ENCODE results near the gene LZTR1.
"Not testable (repeated sequence)": the region's sequence is repeated elsewhere in the genome, so short reads cannot be mapped to it uniquely, and the experiment has no call there.

LZTR1 gene

DNA sequence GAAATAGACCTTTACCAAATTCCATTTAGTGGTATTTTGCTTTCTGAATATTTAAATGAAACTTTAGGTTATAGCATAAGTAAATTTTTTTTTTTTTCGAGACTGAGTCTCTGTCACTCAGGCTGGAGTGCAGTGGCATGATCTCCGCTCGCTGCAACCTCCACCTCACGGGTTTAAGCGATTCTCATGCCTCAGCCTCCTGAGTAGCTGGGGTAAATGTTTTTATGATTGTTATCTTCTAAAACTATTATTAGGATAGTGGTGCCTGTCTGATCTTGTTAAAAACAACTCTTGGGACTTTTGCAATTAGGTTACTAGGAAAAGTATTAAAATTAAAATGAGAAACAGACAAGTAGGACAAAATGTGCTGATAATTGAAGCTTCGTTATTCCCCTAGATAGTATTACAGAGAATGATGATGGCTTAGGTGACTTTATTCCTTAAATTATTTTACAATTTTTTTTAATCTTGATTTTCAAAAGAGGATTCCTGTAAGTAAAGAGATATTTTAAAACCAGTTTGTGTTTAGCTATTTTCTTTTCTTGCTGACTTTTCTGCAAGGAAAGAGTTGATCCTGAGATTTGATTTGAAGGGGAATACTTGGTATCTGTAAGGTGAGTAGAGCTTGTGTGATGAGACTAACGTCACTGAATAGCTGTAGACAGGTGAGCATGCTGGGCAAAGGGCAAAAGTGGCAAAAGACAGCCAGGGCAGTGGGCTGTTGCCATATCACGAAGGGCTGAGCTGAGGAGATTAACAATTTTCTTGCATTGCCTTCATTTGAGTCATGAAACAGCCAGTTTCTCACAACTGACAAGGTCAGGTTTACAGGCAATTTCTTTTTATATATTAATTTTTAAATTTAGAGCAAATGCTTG is 44.1 kb upstream of the LZTR1 start:
- Histone ChIP-seq H2AFZ (no peak overlapping the region), H3K4me3 (ENCODE audit: low read depth, low read length) (no peak overlapping the region), H3K9ac (no peak overlapping the region), H3K36me3 (ENCODE audit: control insufficient read depth, insufficient read depth, low read length) (no peaks in the 10 kb centered on the region), H3K27ac (no peak overlapping the region), H3K9me3 (ENCODE audit: control insufficient read depth, low read length) (no peaks in the 10 kb centered on the region), H3K79me2 (peaks cover 39% of the 10 kb centered on the region), H3K4me2 (ENCODE audit: low read length) (peak overlapping the region; percentile 6), H3K27me3 (ENCODE audit: control insufficient read depth, insufficient read depth, low read length) (no peaks in the 10 kb centered on the region), H3K4me1 (peaks cover 2% of the 10 kb centered on the region)
- TF ChIP-seq, protein P1, sequence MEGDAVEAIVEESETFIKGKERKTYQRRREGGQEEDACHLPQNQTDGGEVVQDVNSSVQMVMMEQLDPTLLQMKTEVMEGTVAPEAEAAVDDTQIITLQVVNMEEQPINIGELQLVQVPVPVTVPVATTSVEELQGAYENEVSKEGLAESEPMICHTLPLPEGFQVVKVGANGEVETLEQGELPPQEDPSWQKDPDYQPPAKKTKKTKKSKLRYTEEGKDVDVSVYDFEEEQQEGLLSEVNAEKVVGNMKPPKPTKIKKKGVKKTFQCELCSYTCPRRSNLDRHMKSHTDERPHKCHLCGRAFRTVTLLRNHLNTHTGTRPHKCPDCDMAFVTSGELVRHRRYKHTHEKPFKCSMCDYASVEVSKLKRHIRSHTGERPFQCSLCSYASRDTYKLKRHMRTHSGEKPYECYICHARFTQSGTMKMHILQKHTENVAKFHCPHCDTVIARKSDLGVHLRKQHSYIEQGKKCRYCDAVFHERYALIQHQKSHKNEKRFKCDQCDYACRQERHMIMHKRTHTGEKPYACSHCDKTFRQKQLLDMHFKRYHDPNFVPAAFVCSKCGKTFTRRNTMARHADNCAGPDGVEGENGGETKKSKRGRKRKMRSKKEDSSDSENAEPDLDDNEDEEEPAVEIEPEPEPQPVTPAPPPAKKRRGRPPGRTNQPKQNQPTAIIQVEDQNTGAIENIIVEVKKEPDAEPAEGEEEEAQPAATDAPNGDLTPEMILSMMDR (IDR thresholded peaks at IDR 0.05): no peak

DNA sequence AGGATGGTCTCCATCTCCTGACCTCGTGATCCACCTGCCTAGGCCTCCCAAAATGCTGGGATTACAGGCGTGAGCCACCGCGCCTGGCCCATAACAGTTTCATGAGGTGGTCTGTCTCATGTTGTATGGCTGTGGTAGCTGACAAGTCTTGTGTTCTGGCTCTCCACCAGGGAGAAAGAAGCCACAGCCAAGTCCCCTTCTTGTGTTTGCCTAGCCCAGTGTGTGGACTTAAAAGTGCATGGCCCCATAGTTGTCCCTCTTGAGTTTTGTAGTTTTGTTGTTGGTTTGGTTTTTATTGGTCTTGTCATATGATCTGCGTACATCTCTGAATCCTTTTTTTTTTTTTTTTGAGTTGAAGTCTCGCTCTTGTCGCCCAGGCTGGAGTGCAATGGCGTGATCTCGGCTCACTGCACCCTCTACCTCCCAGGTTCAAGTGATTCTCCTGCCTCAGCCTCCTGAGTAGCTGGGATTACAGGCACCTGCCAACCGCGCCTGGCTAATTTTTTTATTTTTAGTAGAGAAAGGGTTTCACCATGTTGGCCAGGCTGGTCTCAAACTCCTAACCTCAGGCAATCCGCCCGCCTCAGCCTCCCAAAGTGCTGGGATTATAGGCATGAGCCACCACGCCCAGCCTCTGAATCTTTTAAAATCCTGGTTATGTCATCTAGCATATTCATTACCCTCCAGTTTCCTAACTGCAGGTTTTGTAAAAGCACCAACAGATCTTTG is 42.5 kb upstream of the LZTR1 start:
- H3K27ac ChIP-seq; H3K36me3 ChIP-seq (ENCODE audit: control insufficient read depth, insufficient read depth, low read length); H3K9ac ChIP-seq; H3K4me3 ChIP-seq (ENCODE audit: low read depth, low read length); H3K27me3 ChIP-seq (ENCODE audit: control insufficient read depth, insufficient read depth, low read length); H3K9me3 ChIP-seq (ENCODE audit: control insufficient read depth, low read length); H2AFZ ChIP-seq; H3K4me1 ChIP-seq; H3K4me2 ChIP-seq (ENCODE audit: low read length): not testable (repeated sequence)
- H3K79me2 ChIP-seq: peaks cover 43% of the 10 kb centered on the region

DNA sequence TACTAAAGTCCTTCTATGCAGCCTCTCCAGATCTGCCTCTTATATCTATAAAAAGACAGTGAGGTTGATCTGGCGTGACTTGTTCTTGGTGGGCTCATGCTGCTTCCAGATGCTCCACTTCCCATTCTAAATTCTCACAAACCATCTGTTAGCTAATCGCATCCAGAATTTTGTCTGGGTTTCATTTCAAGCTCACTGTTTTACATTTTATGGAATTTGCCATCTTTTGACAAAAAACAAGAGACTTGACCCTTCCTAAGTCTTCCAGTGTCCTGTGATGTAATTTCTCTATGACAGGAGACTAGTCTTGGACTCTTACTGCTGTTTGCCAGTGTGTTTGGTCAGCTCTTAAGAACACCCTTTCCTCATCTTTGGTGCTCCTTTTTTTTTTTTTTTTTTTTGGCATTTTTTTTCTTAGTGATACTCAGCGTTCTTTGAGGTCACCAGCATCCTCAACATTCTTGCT is 41.9 kb upstream of the LZTR1 start:
- no peaks in the 10 kb centered on the region for H3K36me3 ChIP-seq (ENCODE audit: control insufficient read depth, insufficient read depth, low read length)
- H3K4me2 ChIP-seq (ENCODE audit: low read length): no peak overlapping the region
- H3K4me3 ChIP-seq (ENCODE audit: low read depth, low read length): no peak overlapping the region
- no peak overlapping the region for H3K9ac ChIP-seq
- no peak overlapping the region for H2AFZ ChIP-seq
- peaks cover 2% of the 10 kb centered on the region for H3K4me1 ChIP-seq
- TF ChIP-seq, protein P1 (IDR thresholded peaks at IDR 0.05): no peak
- H3K27me3 ChIP-seq (ENCODE audit: control insufficient read depth, insufficient read depth, low read length): no peaks in the 10 kb centered on the region
- H3K27ac ChIP-seq: no peak overlapping the region
- H3K79me2 ChIP-seq: peaks cover 41% of the 10 kb centered on the region
- no peaks in the 10 kb centered on the region for H3K9me3 ChIP-seq (ENCODE audit: control insufficient read depth, low read length)

DNA sequence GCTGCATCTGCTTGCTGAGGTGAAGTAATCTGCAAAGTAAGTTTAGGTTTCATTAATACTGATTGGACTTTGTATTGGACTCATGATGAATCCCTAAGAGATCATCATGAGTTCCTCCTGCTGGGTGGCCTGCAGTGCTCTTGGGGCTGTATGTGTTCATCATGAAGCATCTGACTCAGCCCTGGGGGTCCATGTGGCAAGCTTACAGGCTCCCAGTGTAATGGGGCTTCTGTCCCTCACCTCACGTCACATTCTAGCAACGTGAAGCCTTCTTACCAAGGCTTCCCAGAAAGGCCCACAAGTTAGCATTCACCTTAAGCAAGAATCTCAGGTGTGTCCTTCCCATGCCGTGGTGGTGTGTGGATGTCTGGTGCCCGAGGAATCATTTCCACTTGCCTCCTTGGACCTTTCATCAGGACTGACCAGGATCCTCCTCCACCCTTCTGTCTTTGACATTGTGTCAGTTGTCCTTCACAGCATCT is 41.2 kb upstream of the LZTR1 start:
- H3K27ac ChIP-seq: no peak overlapping the region
- H3K4me2 ChIP-seq (ENCODE audit: low read length): no peak overlapping the region
- H3K4me3 ChIP-seq (ENCODE audit: low read depth, low read length): no peak overlapping the region
- no peaks in the 10 kb centered on the region for H3K9me3 ChIP-seq (ENCODE audit: control insufficient read depth, low read length)
- H2AFZ ChIP-seq: no peak overlapping the region
- H3K4me1 ChIP-seq: peaks cover 2% of the 10 kb centered on the region
- H3K9ac ChIP-seq: no peak overlapping the region
- H3K36me3 ChIP-seq (ENCODE audit: control insufficient read depth, insufficient read depth, low read length): no peaks in the 10 kb centered on the region
- peaks cover 42% of the 10 kb centered on the region for H3K79me2 ChIP-seq
- TF ChIP-seq, protein P1 (IDR thresholded peaks at IDR 0.05): no peak
- H3K27me3 ChIP-seq (ENCODE audit: control insufficient read depth, insufficient read depth, low read length): no peaks in the 10 kb centered on the region

DNA sequence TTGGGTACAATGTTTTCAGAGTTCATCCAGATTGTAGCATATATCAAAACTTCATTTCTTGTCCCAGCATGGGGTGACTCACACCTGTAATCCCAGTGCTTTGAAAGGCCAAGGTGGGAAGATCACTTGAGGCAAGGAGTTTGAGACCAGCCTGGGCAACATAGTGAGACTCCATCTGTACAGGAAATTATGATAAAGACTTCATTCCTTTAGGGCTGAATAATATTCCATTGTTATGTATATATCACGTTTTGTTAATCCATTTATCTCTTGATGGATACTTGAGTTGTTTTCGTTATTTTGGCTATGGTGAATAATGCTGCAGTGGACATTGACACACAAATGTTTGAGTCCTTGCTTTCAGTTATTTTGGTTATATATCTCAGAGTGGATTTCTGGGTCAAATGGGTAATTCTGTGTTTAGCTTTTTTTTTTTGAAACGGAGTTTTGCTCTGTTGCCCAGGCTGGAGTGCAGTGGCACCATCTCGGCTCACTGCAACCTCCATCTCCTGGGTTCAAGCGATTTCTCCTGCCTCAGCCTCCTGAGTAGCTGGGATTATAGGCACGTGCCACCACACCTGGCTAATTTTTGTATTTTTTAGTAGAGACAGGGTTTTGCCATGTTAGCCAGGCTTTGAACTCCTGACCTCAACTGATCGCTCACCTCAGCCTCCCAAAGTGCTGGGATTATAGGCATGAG is 39.7 kb upstream of the LZTR1 start:
- not testable (repeated sequence) for H3K27me3 ChIP-seq (ENCODE audit: control insufficient read depth, insufficient read depth, low read length); H3K36me3 ChIP-seq (ENCODE audit: control insufficient read depth, insufficient read depth, low read length); H3K4me3 ChIP-seq (ENCODE audit: low read depth, low read length); H3K9ac ChIP-seq; H3K27ac ChIP-seq; H3K9me3 ChIP-seq (ENCODE audit: control insufficient read depth, low read length); H3K4me1 ChIP-seq; H3K4me2 ChIP-seq (ENCODE audit: low read length); H2AFZ ChIP-seq
- peaks cover 44% of the 10 kb centered on the region for H3K79me2 ChIP-seq
